Measurements from ENCODE around the gene CD58. TPM values are rescaled to one million over a fixed set of nuclear protein-coding genes. Genes with fewer than 3 reads are reported as not detected.

The CD58 gene
- total and polyA plus RNA-seq, 9 of the 15 experiments (the other 6 are each of a cell fraction or from before 2014, with no cell fraction given), result 18.1 to 113 (median 37.4) TPM

- TF ChIP-seq ETV6 (IDR thresholded peaks at IDR 0.05; ENCODE audit: borderline replicate concordance in 1 of 2, low read depth in 2 of 2, low read length in 1 of 2) (0 out of 4 replicates have a peak, but pooled peaks of 1 of the 2 experiments have one; percentile 14), ETV6 (CRISPR knock-in tag; IDR thresholded peaks at IDR 0.05; ENCODE audit: borderline replicate concordance) (no peak; the same call in 1 of the 2 replicates), POLR2G (IDR thresholded peaks at IDR 0.05; ENCODE audit: low read depth, low read length) (no peak), NBN (IDR thresholded peaks at IDR 0.05; ENCODE audit: low read depth) (no peak), FOXP1 (CRISPR knock-in tag; IDR thresholded peaks at IDR 0.05) (no peak), GATA2 (CRISPR knock-in tag; IDR thresholded peaks at IDR 0.05) (peak; percentile 31; the same call in 1 of the 2 replicates), NCOR1 (IDR thresholded peaks at IDR 0.05) (no peak), CGGBP1 (CRISPR knock-in tag; IDR thresholded peaks at IDR 0.05) (0 out of 2 replicates have a peak, but pooled peaks have one; percentile 6), HDAC2 (IDR thresholded peaks at IDR 0.05) (peak; percentile 32; the same call in 1 of the 2 replicates), U2AF2 (optimal IDR thresholded peaks at IDR 0.05; ENCODE audit: low read depth, low read length) (no peak), ZFX (CRISPR knock-in tag; IDR thresholded peaks at IDR 0.05) (no peak), ZBTB43 (CRISPR knock-in tag; IDR thresholded peaks at IDR 0.05) (no peak), ZNF696 (CRISPR knock-in tag; conservative IDR thresholded peaks at IDR 0.05) (no peak), ATF7 (IDR thresholded peaks at IDR 0.05) (no peak), MLLT1 (IDR thresholded peaks at IDR 0.05) (no peak), ARHGAP35 (IDR thresholded peaks at IDR 0.05; ENCODE audit: partially characterized antibody) (no peak), SMAD2 (IDR thresholded peaks at IDR 0.05; ENCODE audit: low read depth, low read length) (no peak)
- TF ChIP-seq, protein P1, sequence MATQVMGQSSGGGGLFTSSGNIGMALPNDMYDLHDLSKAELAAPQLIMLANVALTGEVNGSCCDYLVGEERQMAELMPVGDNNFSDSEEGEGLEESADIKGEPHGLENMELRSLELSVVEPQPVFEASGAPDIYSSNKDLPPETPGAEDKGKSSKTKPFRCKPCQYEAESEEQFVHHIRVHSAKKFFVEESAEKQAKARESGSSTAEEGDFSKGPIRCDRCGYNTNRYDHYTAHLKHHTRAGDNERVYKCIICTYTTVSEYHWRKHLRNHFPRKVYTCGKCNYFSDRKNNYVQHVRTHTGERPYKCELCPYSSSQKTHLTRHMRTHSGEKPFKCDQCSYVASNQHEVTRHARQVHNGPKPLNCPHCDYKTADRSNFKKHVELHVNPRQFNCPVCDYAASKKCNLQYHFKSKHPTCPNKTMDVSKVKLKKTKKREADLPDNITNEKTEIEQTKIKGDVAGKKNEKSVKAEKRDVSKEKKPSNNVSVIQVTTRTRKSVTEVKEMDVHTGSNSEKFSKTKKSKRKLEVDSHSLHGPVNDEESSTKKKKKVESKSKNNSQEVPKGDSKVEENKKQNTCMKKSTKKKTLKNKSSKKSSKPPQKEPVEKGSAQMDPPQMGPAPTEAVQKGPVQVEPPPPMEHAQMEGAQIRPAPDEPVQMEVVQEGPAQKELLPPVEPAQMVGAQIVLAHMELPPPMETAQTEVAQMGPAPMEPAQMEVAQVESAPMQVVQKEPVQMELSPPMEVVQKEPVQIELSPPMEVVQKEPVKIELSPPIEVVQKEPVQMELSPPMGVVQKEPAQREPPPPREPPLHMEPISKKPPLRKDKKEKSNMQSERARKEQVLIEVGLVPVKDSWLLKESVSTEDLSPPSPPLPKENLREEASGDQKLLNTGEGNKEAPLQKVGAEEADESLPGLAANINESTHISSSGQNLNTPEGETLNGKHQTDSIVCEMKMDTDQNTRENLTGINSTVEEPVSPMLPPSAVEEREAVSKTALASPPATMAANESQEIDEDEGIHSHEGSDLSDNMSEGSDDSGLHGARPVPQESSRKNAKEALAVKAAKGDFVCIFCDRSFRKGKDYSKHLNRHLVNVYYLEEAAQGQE (IDR thresholded peaks at IDR 0.05; ENCODE audit: borderline replicate concordance), result no peak
- TF ChIP-seq, protein P1 (CRISPR knock-in tag; IDR thresholded peaks at IDR 0.05; ENCODE audit: low read depth), result no peak
These were observed 959 bp downstream of the CD58 start (continued) for GRCh38 chr1:116569776-116570357.
